ENCODE results near the gene ATRNL1. TPM values are rescaled to one million over a fixed set of nuclear protein-coding genes. Genes with fewer than 3 reads are reported as not detected.

The ATRNL1 gene
- polyA plus RNA-seq, 3 donors, result not detected

- Mint-ChIP-seq H3K4me1 (no peaks in the 10 kb centered on the region), H3K36me3 (no peaks in the 10 kb centered on the region), H3K27me3 (ENCODE audit: low read depth in 3 of 3) (peaks cover 0 to 6% (median 2%) of the 10 kb centered on the region in 3 donors), H3K4me3 (no peak overlapping the region), H3K9me3 (peaks cover 0 to 8% (median 4%) of the 10 kb centered on the region in 7 donors), H3K27ac (no peak overlapping the region)
- H3K36me3 ChIP-seq (replicated peaks in 1 of 2; ENCODE audit: control insufficient read depth in 1 of 2, insufficient read depth in 2 of 2, low read length in 2 of 2), result no peaks in the 10 kb centered on the region
- 100% methylated on average over 1 of the region's 1 CpG for WGBS (ENCODE audit: insufficient coverage)
- no peak overlapping the region for H3K4me3 ChIP-seq (replicated peaks in 1 of 3; ENCODE audit: low read depth in 2 of 3, low read length in 3 of 3)
- no peak overlapping the region for H3K9ac ChIP-seq (ENCODE audit: insufficient read depth, low read length, poor library complexity, severe bottlenecking)
- H3K27ac ChIP-seq (ENCODE audit: low read depth in 1 of 2, low read length in 2 of 2), result no peak overlapping the region
- no peak for DNase-seq
- H3K4me1 ChIP-seq (ENCODE audit: control insufficient read depth in 1 of 2, insufficient read depth in 2 of 2, low read length in 2 of 2), result no peaks in the 10 kb centered on the region
- no peaks in the 10 kb centered on the region for H3K79me2 ChIP-seq (ENCODE audit: insufficient read depth, low read length)
- H3K4me2 ChIP-seq (replicated peaks; ENCODE audit: extremely low read depth, low read length, poor library complexity, severe bottlenecking), result no peak overlapping the region
- H3K9me3 ChIP-seq (replicated peaks in 1 of 2; ENCODE audit: control insufficient read depth in 1 of 2, insufficient read depth in 1 of 2, low read length in 2 of 2), result no peaks in the 10 kb centered on the region
- no peak overlapping the region for H2AFZ ChIP-seq (ENCODE audit: insufficient read depth, low read depth, low read length, poor library complexity, severe bottlenecking)
- H3K27me3 ChIP-seq (ENCODE audit: control insufficient read depth in 2 of 2, insufficient read depth in 2 of 2, low read length in 2 of 2), result peaks cover 0 to 3% of the 10 kb centered on the region in 2 donors
- intact Hi-C loops (cut with micrococcal nuclease), result no loop called here
- no peaks in the 10 kb centered on the region for H4K20me1 ChIP-seq (ENCODE audit: insufficient read depth, low read length)
- TF ChIP-seq CTCF (IDR thresholded peaks at IDR 0.05), result no peak
These were observed 46.4 kb upstream of the ATRNL1 start for GRCh38 chr10:115046686-115047236.

GRCh38 chr10:115047705-115048104 lies 45.5 kb upstream of the ATRNL1 start:
- no peaks in the 10 kb centered on the region for H3K36me3 Mint-ChIP-seq
- no peaks in the 10 kb centered on the region for H3K4me1 Mint-ChIP-seq
- no peak overlapping the region for H3K27ac ChIP-seq (ENCODE audit: low read depth in 1 of 2, low read length in 2 of 2)
- H3K9ac ChIP-seq (ENCODE audit: insufficient read depth, low read length, poor library complexity, severe bottlenecking), result no peak overlapping the region
- H3K27me3 Mint-ChIP-seq (ENCODE audit: low read depth in 3 of 3), result peaks cover 0 to 6% (median 2%) of the 10 kb centered on the region in 3 donors
- H3K4me2 ChIP-seq (replicated peaks; ENCODE audit: extremely low read depth, low read length, poor library complexity, severe bottlenecking), result no peak overlapping the region
- peaks cover 0 to 2% (median 0%) of the 10 kb centered on the region in 7 donors for H3K9me3 Mint-ChIP-seq
- no peaks in the 10 kb centered on the region for H4K20me1 ChIP-seq (ENCODE audit: insufficient read depth, low read length)
- H3K4me3 Mint-ChIP-seq, result no peak overlapping the region
- no peak overlapping the region for H3K4me3 ChIP-seq (replicated peaks in 1 of 3; ENCODE audit: low read depth in 2 of 3, low read length in 3 of 3)
- DNase-seq, result no peak
- no peak for TF ChIP-seq CTCF (IDR thresholded peaks at IDR 0.05)
- intact Hi-C loops (cut with micrococcal nuclease), result no loop called here
- no peaks in the 10 kb centered on the region for H3K79me2 ChIP-seq (ENCODE audit: insufficient read depth, low read length)
- H3K27ac Mint-ChIP-seq, result no peak overlapping the region
- H2AFZ ChIP-seq (ENCODE audit: insufficient read depth, low read depth, low read length, poor library complexity, severe bottlenecking), result no peak overlapping the region
- no peaks in the 10 kb centered on the region for H3K4me1 ChIP-seq (ENCODE audit: control insufficient read depth in 1 of 2, insufficient read depth in 2 of 2, low read length in 2 of 2)
- H3K27me3 ChIP-seq (ENCODE audit: control insufficient read depth in 2 of 2, insufficient read depth in 2 of 2, low read length in 2 of 2), result peaks cover 0 to 3% of the 10 kb centered on the region in 2 donors
- H3K9me3 ChIP-seq (replicated peaks in 1 of 2; ENCODE audit: control insufficient read depth in 1 of 2, insufficient read depth in 1 of 2, low read length in 2 of 2), result no peaks in the 10 kb centered on the region
- H3K36me3 ChIP-seq (replicated peaks in 1 of 2; ENCODE audit: control insufficient read depth in 1 of 2, insufficient read depth in 2 of 2, low read length in 2 of 2), result no peaks in the 10 kb centered on the region

Measured in CD14-positive monocyte (primary cell).